C4-2B (cell line): ENCODE measurements around the gene MYOT.
"Not testable (repeated sequence)": the region's sequence is repeated elsewhere in the genome, so short reads cannot be mapped to it uniquely, and the experiment has no call there.

Experiments
- H3K27ac ChIP-seq: fragments of 450-650 bp; 2 replicates; pipeline ENCODE4 v1.5.1; 2017
- ZFX ChIP-seq: fragments of 450-650 bp; IDR thresholded peaks from 2 replicates; pipeline ENCODE4 v1.6.1; 2017
- TF ChIP-seq, protein P1 (sequence below): fragments of 450-650 bp; conservative IDR thresholded peaks from 2 replicates; pipeline ENCODE4 v1.5.1; 2017; ENCODE audit warnings: mild to moderate bottlenecking

The MYOT gene

DNA sequence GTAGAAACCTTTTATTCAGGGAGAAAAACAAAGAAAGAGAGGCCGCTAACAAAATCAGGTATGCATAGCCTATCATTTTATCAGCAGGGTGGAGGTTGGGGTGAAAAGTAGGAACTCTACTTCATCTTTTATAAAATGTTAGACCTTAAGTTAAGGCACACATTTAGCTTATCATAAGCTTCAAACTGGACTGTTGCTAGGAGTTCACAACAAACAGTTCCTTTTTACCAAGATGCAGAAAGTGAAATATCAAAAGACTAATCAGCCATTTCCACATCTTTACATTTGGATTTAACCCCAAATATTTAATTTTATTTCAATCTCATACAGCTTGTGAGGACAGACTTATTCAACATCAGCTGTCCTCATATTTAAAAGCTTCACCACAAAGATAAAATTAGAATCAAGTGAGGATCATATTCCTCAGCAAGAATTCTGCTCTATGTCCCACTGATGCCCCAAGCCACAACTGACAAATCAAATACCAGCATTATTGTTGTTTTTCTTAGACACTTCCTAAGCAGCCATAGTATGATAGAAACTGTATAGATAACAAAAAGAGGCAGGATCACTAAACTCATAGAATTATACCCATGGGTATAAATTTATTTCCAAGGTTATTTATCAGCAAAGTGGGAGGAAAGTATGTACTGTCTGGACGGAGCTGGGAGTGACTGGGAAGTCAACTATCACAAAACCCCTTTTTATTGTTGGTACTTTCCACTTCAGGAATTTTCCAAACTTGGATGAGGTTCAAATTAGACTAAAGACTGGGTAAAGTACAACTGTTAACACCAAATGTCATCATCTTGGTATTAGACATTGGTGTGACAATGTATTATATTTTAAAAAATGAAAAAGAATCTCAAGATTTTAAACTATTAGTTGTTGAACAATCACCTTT lies 29.9 kb upstream of the MYOT start:
- TF ChIP-seq, protein P1, sequence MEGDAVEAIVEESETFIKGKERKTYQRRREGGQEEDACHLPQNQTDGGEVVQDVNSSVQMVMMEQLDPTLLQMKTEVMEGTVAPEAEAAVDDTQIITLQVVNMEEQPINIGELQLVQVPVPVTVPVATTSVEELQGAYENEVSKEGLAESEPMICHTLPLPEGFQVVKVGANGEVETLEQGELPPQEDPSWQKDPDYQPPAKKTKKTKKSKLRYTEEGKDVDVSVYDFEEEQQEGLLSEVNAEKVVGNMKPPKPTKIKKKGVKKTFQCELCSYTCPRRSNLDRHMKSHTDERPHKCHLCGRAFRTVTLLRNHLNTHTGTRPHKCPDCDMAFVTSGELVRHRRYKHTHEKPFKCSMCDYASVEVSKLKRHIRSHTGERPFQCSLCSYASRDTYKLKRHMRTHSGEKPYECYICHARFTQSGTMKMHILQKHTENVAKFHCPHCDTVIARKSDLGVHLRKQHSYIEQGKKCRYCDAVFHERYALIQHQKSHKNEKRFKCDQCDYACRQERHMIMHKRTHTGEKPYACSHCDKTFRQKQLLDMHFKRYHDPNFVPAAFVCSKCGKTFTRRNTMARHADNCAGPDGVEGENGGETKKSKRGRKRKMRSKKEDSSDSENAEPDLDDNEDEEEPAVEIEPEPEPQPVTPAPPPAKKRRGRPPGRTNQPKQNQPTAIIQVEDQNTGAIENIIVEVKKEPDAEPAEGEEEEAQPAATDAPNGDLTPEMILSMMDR: no peak
- no peak for TF ChIP-seq ZFX
- no peak overlapping the region for H3K27ac ChIP-seq

- H3K27ac ChIP-seq: no peak overlapping the region
- TF ChIP-seq, protein P1: no peak
- no peak for TF ChIP-seq ZFX
Observed at GRCh38 chr5:137838976-137839375, 28.7 kb upstream of the MYOT start.

GRCh38 chr5:137842296-137842695 lies 25.4 kb upstream of the MYOT start:
- TF ChIP-seq, protein P1: no peak
- no peak for TF ChIP-seq ZFX
- H3K27ac ChIP-seq: no peak overlapping the region

- TF ChIP-seq, protein P1: no peak
- no peak for TF ChIP-seq ZFX
- H3K27ac ChIP-seq: no peak overlapping the region
Observed at GRCh38 chr5:137843676-137844299, 23.9 kb upstream of the MYOT start.

DNA sequence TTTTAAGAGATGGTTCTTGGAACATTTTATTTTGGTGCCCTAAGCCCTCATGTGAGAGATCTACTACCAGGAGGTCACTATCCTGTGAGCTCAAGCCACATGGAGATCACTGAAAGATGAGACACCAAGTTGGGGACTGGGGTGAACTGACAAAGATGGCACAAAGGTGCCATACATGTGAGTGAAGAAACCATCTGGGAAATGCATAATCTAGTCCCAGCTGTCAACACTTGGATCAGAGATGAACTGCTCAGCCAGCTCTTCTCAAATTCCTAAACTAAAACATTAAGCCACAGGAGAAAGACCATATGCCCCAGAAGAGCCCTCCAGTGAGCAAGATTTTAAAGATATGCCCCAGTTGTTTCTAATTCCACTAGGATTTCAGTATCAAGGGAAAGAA lies 22.2 kb upstream of the MYOT start:
- TF ChIP-seq, protein P1: no peak
- TF ChIP-seq ZFX: no peak
- no peak overlapping the region for H3K27ac ChIP-seq

DNA sequence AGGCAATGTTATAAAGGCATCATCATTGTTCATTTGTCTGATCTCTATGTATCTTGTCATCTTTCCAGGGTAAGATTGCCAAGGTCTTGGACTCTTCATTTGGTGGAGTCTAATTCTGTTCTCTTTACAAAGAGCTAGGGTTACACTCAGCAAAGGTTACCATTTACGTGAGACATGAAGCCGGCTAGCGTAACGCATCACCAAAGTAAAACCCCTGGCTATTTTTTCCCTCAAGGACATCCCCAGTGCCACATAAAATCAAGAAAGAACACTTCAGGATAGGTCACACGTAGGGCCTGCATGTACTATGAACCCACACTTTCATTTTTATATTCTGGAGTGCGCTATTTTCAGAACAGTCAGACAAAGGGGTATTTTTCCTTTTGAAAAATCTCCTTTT lies 20.0 kb upstream of the MYOT start:
- TF ChIP-seq, protein P1: no peak
- TF ChIP-seq ZFX: no peak
- H3K27ac ChIP-seq: no peak overlapping the region

DNA sequence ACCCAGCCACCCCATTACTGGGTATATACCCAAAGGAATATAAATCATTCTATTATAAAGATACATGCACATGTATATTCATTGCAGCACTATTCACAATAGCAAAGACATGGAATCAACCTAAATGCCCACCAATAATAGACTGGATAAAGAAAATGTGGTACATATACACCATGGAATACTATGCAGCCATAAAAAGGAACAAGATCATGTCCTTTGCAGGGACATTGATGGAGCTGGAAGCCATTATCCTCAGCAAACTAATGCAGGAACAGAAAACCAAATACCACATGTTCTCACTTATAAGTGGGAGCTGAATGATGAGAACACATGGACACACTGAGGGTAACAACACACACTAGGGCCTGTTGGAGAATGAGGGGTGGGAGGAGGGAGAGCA lies 14.5 kb upstream of the MYOT start:
- H3K27ac ChIP-seq: not testable (repeated sequence)
